ENCODE data around the gene OTUD5.

DNA sequence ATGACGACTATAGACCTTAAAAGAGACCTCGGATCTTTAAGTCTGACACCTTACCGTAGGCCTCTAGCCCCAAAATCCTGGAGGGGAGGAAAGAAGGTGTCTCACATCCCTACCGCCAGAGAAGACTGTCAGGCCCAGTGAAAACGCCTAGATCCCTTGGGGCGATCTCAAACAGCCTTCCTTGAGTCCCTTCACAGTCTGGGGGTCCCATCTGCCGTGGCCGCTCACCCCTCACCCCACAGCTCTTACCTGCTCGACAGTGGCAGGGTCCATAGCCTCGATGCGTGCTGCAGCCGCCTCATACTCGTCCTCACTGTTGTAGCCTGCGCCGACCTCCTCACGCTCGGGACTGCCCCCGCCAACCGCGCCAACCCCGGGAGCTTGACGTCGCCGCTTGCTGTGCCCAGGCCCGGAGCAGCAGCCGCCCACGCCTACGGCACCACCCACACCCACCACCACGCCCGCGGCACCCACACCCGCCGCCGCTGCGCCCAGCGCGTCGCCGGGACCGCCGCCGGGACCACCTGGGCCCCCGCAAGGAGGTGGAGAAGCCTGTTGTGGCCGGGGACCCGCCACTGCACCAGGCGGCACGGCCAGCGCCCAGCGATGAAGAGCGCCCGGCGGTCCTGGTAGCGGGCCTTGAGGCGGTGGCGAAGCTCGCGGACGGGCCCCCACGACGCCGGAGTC lies 536 bp downstream of the OTUD5 start:
- TF ChIP-seq SUZ12 (IDR thresholded peaks at IDR 0.05; ENCODE audit: extremely low read depth, insufficient read depth, insufficient read length): no peak
- no peak for TF ChIP-seq YY1 (IDR thresholded peaks at IDR 0.05; ENCODE audit: insufficient read depth, insufficient read length)
- TF ChIP-seq ZNF274 (IDR thresholded peaks at IDR 0.05; ENCODE audit: low read depth, low read length): no peak

Data from NT2/D1 (cell line).